ENCODE results near the gene QPCT.

DNA sequence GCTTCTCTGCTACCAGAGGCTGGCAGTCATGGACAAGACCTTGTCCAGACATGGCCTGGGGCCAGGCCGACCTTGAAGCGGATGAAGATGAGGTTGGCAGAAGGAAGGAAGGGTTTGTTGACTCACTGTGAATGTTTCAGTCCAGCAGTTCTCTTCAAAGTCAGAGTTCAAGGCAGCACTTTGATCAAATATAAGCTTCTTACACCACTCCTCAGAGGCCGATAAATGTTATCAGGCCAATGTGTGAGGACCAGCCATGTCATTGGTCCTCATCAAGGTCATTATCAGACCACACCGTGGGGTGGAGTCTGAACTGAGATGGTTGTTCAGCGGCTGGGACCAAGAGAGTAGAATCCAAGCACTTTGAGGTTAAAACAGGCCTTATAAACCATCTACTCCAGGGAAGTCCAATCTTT is 35.5 kb downstream of the QPCT start:
- TF ChIP-seq CTCF (IDR thresholded peaks at IDR 0.05; ENCODE audit: poor library complexity), result no peak
- no peak for TF ChIP-seq EZH2phosphoT487 (IDR thresholded peaks at IDR 0.05; ENCODE audit: low read depth, severe bottlenecking, unreplicated experiment)

Measured in hepatocyte (in vitro differentiated cells).